IMR-90 (cell line): ENCODE data around the gene DCUN1D5.

Experiments
- MXI1 ChIP-seq: IDR thresholded peaks from 2 replicates; pipeline ENCODE4 v1.6.1; 2012; ENCODE audit warnings: low read depth, mild to moderate bottlenecking, low read length, moderate library complexity, borderline replicate concordance
- POLR2A ChIP-seq: IDR thresholded peaks from 2 replicates; pipeline ENCODE4 v1.6.1; 2012; ENCODE audit warnings: mild to moderate bottlenecking, low read depth, low read length
- TF ChIP-seq, protein P1 (sequence below): conservative IDR thresholded peaks from 2 replicates; pipeline ENCODE4 v1.5.1; 2012; ENCODE audit warnings: mild to moderate bottlenecking, low read depth, low read length, improper control_type of control experiment

DNA sequence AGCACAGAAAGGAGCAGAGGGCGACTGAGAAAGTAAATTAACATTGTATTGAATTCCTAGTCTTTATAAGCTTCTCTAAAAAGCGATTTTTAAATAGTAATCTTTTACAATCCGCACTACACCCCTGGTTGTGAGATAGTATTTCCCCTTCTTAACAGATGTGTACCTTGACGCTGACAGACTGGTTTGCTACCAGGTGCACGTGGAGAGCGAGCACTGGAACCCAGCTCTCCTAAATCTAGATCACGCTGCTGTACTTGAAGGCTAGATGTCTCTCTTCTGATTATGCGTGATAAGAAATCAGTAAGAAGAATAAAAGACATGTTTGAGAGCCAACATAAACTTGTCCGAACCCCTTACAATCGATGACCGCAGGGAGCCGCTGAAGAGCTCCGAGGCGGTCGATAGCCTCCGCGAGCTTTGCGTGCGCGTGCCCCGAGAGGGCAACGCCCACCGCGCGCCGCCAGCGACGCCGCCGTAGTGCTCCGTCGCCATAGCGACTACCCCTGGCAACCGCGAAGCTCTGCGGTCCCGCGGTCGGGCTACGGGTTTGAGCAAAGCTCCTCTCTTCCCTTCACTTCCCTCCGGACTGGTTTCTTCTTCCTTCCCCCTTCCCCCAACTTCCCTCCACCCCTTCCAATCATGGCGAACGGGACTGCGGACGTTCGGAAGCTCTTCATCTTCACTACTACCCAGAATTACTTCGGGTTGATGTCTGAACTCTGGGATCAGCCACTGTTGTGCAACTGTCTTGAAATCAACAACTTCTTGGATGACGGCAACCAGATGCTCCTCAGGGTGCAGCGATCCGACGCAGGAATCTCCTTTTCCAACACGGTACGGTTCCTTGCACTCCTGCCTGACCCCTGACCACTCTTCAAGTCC is 17.2 kb upstream of the DCUN1D5 start, which contains the start of gene DYNC2H1:
- TF ChIP-seq POLR2A (no peak), MXI1 (peak; percentile 97)
- TF ChIP-seq, protein P1, sequence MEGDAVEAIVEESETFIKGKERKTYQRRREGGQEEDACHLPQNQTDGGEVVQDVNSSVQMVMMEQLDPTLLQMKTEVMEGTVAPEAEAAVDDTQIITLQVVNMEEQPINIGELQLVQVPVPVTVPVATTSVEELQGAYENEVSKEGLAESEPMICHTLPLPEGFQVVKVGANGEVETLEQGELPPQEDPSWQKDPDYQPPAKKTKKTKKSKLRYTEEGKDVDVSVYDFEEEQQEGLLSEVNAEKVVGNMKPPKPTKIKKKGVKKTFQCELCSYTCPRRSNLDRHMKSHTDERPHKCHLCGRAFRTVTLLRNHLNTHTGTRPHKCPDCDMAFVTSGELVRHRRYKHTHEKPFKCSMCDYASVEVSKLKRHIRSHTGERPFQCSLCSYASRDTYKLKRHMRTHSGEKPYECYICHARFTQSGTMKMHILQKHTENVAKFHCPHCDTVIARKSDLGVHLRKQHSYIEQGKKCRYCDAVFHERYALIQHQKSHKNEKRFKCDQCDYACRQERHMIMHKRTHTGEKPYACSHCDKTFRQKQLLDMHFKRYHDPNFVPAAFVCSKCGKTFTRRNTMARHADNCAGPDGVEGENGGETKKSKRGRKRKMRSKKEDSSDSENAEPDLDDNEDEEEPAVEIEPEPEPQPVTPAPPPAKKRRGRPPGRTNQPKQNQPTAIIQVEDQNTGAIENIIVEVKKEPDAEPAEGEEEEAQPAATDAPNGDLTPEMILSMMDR, result peak; percentile 59
